PC-9 (cell line): ENCODE data around the gene ARHGAP6.

Experiments
- EZH2 ChIP-seq: fragments of 200-600 bp; sonication (generic); IDR thresholded peaks from 2 replicates; pipeline ENCODE4 v1.8.0; 2017; ENCODE audit warnings: antibody characterized with exemption, low read depth
- TF ChIP-seq, protein P1 (sequence below): fragments of 200-600 bp; sonication (generic); conservative IDR thresholded peaks from 2 replicates; pipeline ENCODE4 v1.6.1; 2017; ENCODE audit warnings: mixed run types, antibody characterized with exemption, mild to moderate bottlenecking, moderate library complexity

DNA sequence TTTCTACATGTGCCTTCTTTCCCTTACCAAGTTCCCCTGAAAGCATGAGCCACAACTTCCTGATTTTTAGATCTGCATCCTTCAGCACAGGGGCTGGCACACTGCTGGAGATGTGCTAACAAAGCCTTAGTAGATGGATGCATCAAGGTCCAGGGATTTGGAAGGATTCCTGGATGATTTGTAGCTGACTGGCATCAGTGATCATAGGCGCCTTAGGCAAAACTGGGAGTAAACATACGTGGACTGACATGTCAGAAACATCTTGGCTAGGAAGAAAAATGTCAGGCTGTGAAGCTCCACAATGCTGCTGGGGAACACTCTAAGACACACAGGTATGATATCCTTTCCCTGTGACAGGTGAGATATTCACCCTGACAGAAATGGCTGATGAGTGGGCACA is 216.1 kb downstream of the ARHGAP6 start:
- TF ChIP-seq EZH2: no peak
- TF ChIP-seq, protein P1, sequence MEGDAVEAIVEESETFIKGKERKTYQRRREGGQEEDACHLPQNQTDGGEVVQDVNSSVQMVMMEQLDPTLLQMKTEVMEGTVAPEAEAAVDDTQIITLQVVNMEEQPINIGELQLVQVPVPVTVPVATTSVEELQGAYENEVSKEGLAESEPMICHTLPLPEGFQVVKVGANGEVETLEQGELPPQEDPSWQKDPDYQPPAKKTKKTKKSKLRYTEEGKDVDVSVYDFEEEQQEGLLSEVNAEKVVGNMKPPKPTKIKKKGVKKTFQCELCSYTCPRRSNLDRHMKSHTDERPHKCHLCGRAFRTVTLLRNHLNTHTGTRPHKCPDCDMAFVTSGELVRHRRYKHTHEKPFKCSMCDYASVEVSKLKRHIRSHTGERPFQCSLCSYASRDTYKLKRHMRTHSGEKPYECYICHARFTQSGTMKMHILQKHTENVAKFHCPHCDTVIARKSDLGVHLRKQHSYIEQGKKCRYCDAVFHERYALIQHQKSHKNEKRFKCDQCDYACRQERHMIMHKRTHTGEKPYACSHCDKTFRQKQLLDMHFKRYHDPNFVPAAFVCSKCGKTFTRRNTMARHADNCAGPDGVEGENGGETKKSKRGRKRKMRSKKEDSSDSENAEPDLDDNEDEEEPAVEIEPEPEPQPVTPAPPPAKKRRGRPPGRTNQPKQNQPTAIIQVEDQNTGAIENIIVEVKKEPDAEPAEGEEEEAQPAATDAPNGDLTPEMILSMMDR: no peak
